ENCODE data around the gene OCSTAMP. TPM values are rescaled to one million over a fixed set of nuclear protein-coding genes. Genes with fewer than 3 reads are reported as not detected.

OCSTAMP gene
- total RNA-seq, 4 donors from 2014 or later: not detected

DNA sequence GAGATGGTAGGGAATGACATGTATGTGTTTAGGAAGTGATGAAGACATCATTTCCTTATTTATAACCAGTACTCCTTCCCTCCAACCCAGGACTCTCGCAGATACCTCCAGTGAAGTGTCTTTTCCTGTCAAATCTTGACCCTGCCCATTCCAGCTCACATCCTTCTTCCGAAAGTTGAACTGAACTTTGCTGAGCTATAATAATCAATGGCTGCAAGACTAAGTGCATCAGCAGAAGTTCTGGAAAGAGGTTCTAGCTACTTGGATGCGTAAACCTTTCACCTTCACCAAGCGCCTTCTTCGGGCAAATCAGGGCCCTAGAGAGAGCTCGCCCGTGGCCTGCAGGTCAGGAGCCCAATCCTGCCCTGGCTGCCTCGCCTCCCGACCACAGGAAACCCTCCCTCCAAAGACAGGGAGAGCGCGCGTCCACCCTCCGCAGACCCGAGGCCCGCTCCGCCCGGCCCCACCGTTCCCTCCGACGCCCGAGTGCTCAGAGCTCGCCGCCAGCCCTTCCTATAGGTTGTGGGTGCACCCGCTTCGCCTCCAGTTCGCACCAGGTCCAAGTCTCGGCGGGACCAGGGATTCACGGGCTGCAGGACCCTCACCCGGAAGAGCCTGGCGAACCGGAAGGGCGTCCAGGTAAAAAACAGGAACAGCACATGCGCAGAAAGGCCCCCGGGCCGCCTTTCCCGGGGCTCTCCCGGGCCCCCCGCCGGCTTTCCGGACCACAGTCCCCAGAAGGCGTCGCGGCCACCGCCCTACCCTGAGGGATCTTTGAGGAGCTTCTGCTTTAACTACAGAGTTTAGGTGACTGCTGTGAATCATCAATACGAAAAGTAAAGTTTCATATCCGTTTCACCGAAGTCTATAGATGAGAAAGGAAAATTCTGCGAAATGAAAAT lies 37.3 kb downstream of the OCSTAMP start, which contains the start of gene ZNF334:
TSS of gene ZNF334 (minus strand) at position 617 of the 902 bp plus-strand sequence. CDS start 1,457 bp downstream, outside the sequence.
- DNase-seq: peak in 2 of 3 donors; percentile 57 to 61
- H3K27ac ChIP-seq: peak within 1 kb of the TSS in 2 of 4 donors; percentile 19 to 23
- peak in 1 of 2 donors; percentile 15 for TF ChIP-seq POLR2A (IDR thresholded peaks at IDR 0.05)
- TF ChIP-seq, protein P1, sequence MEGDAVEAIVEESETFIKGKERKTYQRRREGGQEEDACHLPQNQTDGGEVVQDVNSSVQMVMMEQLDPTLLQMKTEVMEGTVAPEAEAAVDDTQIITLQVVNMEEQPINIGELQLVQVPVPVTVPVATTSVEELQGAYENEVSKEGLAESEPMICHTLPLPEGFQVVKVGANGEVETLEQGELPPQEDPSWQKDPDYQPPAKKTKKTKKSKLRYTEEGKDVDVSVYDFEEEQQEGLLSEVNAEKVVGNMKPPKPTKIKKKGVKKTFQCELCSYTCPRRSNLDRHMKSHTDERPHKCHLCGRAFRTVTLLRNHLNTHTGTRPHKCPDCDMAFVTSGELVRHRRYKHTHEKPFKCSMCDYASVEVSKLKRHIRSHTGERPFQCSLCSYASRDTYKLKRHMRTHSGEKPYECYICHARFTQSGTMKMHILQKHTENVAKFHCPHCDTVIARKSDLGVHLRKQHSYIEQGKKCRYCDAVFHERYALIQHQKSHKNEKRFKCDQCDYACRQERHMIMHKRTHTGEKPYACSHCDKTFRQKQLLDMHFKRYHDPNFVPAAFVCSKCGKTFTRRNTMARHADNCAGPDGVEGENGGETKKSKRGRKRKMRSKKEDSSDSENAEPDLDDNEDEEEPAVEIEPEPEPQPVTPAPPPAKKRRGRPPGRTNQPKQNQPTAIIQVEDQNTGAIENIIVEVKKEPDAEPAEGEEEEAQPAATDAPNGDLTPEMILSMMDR (IDR thresholded peaks at IDR 0.05): no peak

GRCh38 chr20:46509523-46509922 lies 40.9 kb downstream of the OCSTAMP start:
- DNase-seq: no peak
- Histone ChIP-seq H3K27ac (no peak overlapping the region), H3K4me1 (no peaks in the 10 kb centered on the region), H3K36me3 (no peaks in the 10 kb centered on the region), H3K27me3 (no peaks in the 10 kb centered on the region), H3K9me3 (no peaks in the 10 kb centered on the region), H3K4me3 (no peak overlapping the region)
- TF ChIP-seq POLR2A (IDR thresholded peaks at IDR 0.05): no peak
- TF ChIP-seq, protein P1 (IDR thresholded peaks at IDR 0.05): no peak

More for the DNA sequence above, 37.3 kb downstream of the OCSTAMP start, which contains the start of gene ZNF334:
- Histone ChIP-seq H3K4me1 (no peaks in the 10 kb centered on the region), H3K4me3 (peak within 1 kb of the TSS; percentile 45 to 67 (median 57)), H3K36me3 (no peaks in the 10 kb centered on the region), H3K27me3 (no peaks in the 10 kb centered on the region), H3K9me3 (no peaks in the 10 kb centered on the region)

DNA sequence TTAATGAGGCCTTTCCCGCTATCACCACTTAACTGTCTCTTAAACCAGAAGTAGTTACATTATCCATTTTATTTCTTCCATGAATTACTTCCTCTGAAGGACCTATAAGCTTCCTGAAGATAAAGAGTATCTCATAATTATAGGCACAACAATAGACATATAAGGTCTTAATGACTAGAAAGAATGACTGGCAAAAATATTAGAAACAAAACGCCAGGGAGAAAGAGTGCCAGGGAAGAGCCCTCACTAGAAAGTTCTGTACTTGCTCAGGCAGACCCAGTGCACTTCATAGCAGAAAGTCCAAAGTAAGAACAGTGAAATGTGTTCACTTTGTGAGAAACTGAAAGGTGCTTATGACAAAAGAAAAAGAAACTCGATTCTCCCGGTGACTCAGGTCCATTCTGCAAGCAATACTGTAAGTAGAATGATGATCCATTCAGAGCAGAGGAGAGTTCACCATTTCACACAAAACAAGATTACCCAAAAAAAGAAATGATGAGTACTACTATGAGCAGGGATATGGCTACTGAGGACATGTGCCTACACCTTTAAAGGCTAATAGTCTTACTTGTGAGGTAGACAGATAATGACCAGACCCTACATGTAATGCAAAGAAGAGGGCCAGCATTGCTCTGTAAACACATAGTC lies 42.6 kb downstream of the OCSTAMP start:
- no peaks in the 10 kb centered on the region for H3K36me3 ChIP-seq
- TF ChIP-seq, protein P1 (IDR thresholded peaks at IDR 0.05): no peak
- no peak for TF ChIP-seq POLR2A (IDR thresholded peaks at IDR 0.05)
- no peaks in the 10 kb centered on the region for H3K4me1 ChIP-seq
- H3K27ac ChIP-seq: no peak overlapping the region
- H3K4me3 ChIP-seq: no peak overlapping the region
- H3K9me3 ChIP-seq: peaks cover 0 to 2% (median under 1%) of the 10 kb centered on the region in 4 donors
- DNase-seq: no peak
- no peaks in the 10 kb centered on the region for H3K27me3 ChIP-seq

DNA sequence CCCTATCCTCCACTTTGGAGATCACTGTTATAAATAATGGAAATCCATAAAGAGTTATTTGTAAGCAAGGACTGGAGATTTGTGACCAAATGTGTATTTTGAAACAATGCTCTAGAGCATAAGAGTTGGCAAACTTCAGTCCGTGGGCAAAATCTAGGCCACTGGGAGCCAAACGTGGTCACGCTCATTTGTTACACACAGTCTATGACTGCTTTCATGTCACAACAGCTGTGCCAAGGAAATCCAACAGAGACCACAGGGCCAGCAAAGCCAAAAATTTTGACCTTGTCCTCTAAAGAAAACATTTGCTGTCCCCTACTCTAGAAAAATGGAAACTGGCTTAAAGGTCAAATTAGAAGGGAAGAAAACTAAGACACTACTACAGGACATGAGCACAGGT lies 44.9 kb downstream of the OCSTAMP start:
- no peaks in the 10 kb centered on the region for H3K36me3 ChIP-seq

GRCh38 chr20:46501961-46502360 lies 48.5 kb downstream of the OCSTAMP start:
- no peak for TF ChIP-seq POLR2A (IDR thresholded peaks at IDR 0.05)
- TF ChIP-seq, protein P1 (IDR thresholded peaks at IDR 0.05): no peak
- Histone ChIP-seq H3K27ac (no peak overlapping the region), H3K4me3 (no peak overlapping the region), H3K27me3 (no peaks in the 10 kb centered on the region), H3K4me1 (no peaks in the 10 kb centered on the region), H3K9me3 (peaks cover 0 to 27% (median 5%) of the 10 kb centered on the region in 4 donors), H3K36me3 (no peaks in the 10 kb centered on the region)
- no peak for DNase-seq

More for the DNA sequence above, 44.9 kb downstream of the OCSTAMP start:
- Histone ChIP-seq H3K9me3 (peaks cover 0 to 24% (median 5%) of the 10 kb centered on the region in 4 donors), H3K27me3 (no peaks in the 10 kb centered on the region), H3K27ac (no peak overlapping the region), H3K4me1 (no peaks in the 10 kb centered on the region), H3K4me3 (no peak overlapping the region)
- TF ChIP-seq, protein P1 (IDR thresholded peaks at IDR 0.05): no peak
- no peak for TF ChIP-seq POLR2A (IDR thresholded peaks at IDR 0.05)
- no peak for DNase-seq
